CD14-positive monocyte (primary cell): ENCODE measurements around the gene PLEKHM3. TPM values are rescaled to one million over a fixed set of nuclear protein-coding genes. Genes with fewer than 3 reads are reported as not detected.

Source experiments
- DNase-seq, 3 donors: peaks; one replicate each; pipeline ENCODE4 v3.0.0-alpha.2; 2011 to 2022
- H2AFZ ChIP-seq: 2 replicates; pipeline ENCODE4 v1.6.0; 2012; ENCODE audit warnings: mild to moderate bottlenecking, low read depth, low read length, inconsistent platforms; ENCODE audit not compliant: insufficient read depth, poor library complexity, severe bottlenecking
- H3K27ac ChIP-seq, 2 donors: 1 replicate in 1 of 2; 2 replicates in 1 of 2; pipeline ENCODE4 v1.5.1; 2012 to 2013; ENCODE audit warnings: low read length in 2 of 2, control low read depth in 1 of 2, inconsistent platforms in 1 of 2, low read depth in 1 of 2, mild to moderate bottlenecking in 1 of 2
- H3K27me3 ChIP-seq, 2 donors: one replicate each; pipeline versions ENCODE4 v1.6.0 to v1.6.1; 2011 to 2013; ENCODE audit warnings: low read length in 2 of 2; ENCODE audit not compliant: control insufficient read depth in 2 of 2, insufficient read depth in 2 of 2
- H3K36me3 ChIP-seq, 2 donors: replicated peaks in 1 of 2; 1 replicate in 1 of 2; 2 replicates in 1 of 2; pipeline versions ENCODE4 v1.5.1 to v1.6.1; 2012 to 2013; ENCODE audit warnings: low read length in 2 of 2, control low read depth in 1 of 2, inconsistent platforms in 1 of 2, mild to moderate bottlenecking in 1 of 2; ENCODE audit not compliant: insufficient read depth in 2 of 2, control insufficient read depth in 1 of 2
- H3K4me1 ChIP-seq, 2 donors: 1 replicate in 1 of 2; 2 replicates in 1 of 2; pipeline versions ENCODE4 v1.5.1 to v1.6.1; 2012 to 2013; ENCODE audit warnings: low read length in 2 of 2, control low read depth in 1 of 2, inconsistent platforms in 1 of 2, mild to moderate bottlenecking in 1 of 2, moderate library complexity in 1 of 2; ENCODE audit not compliant: insufficient read depth in 2 of 2, control insufficient read depth in 1 of 2
- H3K4me2 ChIP-seq: replicated peaks from 2 replicates; pipeline ENCODE3; 2012; ENCODE audit warnings: low read length, moderate library complexity, mild to moderate bottlenecking; ENCODE audit not compliant: poor library complexity, severe bottlenecking; ENCODE audit errors: extremely low read depth
- H3K4me3 ChIP-seq, 3 experiments: fragments of 200-600 bp in 1 of 3; sonication (generic) in 1 of 3; replicated peaks in 1 of 3; 1 replicate in 2 of 3; 2 replicates in 1 of 3; pipeline ENCODE4 v1.5.1; 2011 to 2013; ENCODE audit warnings: low read length in 3 of 3, mild to moderate bottlenecking in 3 of 3, control low read depth in 2 of 3, low read depth in 2 of 3, inconsistent platforms in 1 of 3, moderate library complexity in 1 of 3
- H3K79me2 ChIP-seq: 2 replicates; pipeline ENCODE4 v1.6.0; 2012; ENCODE audit warnings: mild to moderate bottlenecking, control low read depth, inconsistent platforms, low read length, moderate library complexity; ENCODE audit not compliant: insufficient read depth
- H3K9ac ChIP-seq: 2 replicates; pipeline ENCODE4 v1.6.0; 2017; ENCODE audit warnings: low read length, mild to moderate bottlenecking; ENCODE audit not compliant: insufficient read depth, poor library complexity, severe bottlenecking
- H3K9me3 ChIP-seq, 2 donors: replicated peaks in 1 of 2; 1 replicate in 1 of 2; 2 replicates in 1 of 2; pipeline versions ENCODE4 v1.5.1 to v1.6.1; 2012 to 2013; ENCODE audit warnings: low read length in 2 of 2, control low read depth in 1 of 2; ENCODE audit not compliant: control insufficient read depth in 1 of 2, insufficient read depth in 1 of 2
- H4K20me1 ChIP-seq: 2 replicates; pipeline ENCODE4 v1.6.0; 2012; ENCODE audit warnings: mild to moderate bottlenecking, low read length, control low read depth, moderate library complexity; ENCODE audit not compliant: insufficient read depth
- H3K27ac Mint-ChIP-seq, 7 donors: one replicate each; pipeline ENCODE4 v1.8.0; 2020; ENCODE audit warnings: mild to moderate bottlenecking in 7 of 7, mixed read lengths in 7 of 7, moderate library complexity in 6 of 7, inconsistent platforms in 2 of 7
- H3K27me3 Mint-ChIP-seq, 3 donors: one replicate each; pipeline ENCODE4 v1.8.0; 2021 to 2022; ENCODE audit warnings: low read depth in 3 of 3, mild to moderate bottlenecking in 3 of 3, mixed read lengths in 3 of 3, moderate library complexity in 3 of 3, inconsistent platforms in 1 of 3
- H3K36me3 Mint-ChIP-seq, 2 donors: one replicate each; pipeline ENCODE4 v1.8.0; 2020; ENCODE audit warnings: mixed read lengths in 2 of 2, inconsistent platforms in 1 of 2, mild to moderate bottlenecking in 1 of 2
- H3K4me1 Mint-ChIP-seq: one replicate; pipeline ENCODE4 v1.8.0; 2020; ENCODE audit warnings: mild to moderate bottlenecking, mixed read lengths
- H3K4me3 Mint-ChIP-seq, 2 donors: one replicate each; pipeline ENCODE4 v1.8.0; 2020; ENCODE audit warnings: mild to moderate bottlenecking in 2 of 2, mixed read lengths in 2 of 2, moderate library complexity in 1 of 2
- H3K9me3 Mint-ChIP-seq, 7 donors: one replicate each; pipeline ENCODE4 v1.8.0; 2020 to 2022; ENCODE audit warnings: mixed read lengths in 7 of 7, mild to moderate bottlenecking in 6 of 7, moderate library complexity in 6 of 7, inconsistent platforms in 2 of 7
- CTCF ChIP-seq: fragments of 200-600 bp; IDR thresholded peaks from one replicate; pipeline ENCODE4 v1.8.0; 2022; ENCODE audit warnings: antibody characterized with exemption, mild to moderate bottlenecking
- WGBS: methylation state at CpG from one replicate; pipeline ENCODE4 v1.1.5; 2013; ENCODE audit warnings: missing lambda C conversion rate; ENCODE audit not compliant: insufficient coverage; 5-methylcytosine and 5-hydroxymethylcytosine counted together
- intact Hi-C, 2 donors: fragments of 100-400 bp; cut with micrococcal nuclease; formaldehyde crosslinking; loops; one replicate each; pipeline versions ENCODE4 v1.15.0 to v1.15.1; 2023
- polyA plus RNA-seq, 3 donors: library from polyadenylated mRNA; depleted of rRNA in 1 of 3; unstranded in 2 of 3; stranded (reverse) in 1 of 3; fragments of 300-500 nt in 2 of 3; fragments of >200 nt in 1 of 3; fragmentation: Illumina TruSeq in 2 of 3; gene quantifications; 1 replicate in 2 of 3; 2 replicates in 1 of 3; pipeline ENCODE4 v1.2.3, GENCODE V29; 2012 to 2021

Gene PLEKHM3
- polyA plus RNA-seq, 3 donors = 3.0 to 8.0 (median 3.0) TPM

- H3K79me2 ChIP-seq = no peaks in the 10 kb centered on the region
- H3K27ac ChIP-seq = no peak overlapping the region
- H3K36me3 ChIP-seq = no peaks in the 10 kb centered on the region
- Mint-ChIP-seq H3K4me1 (no peaks in the 10 kb centered on the region), H3K27ac (no peak overlapping the region), H3K4me3 (no peak overlapping the region), H3K27me3 (no peaks in the 10 kb centered on the region), H3K36me3 (peaks cover 0 to 19% of the 10 kb centered on the region in 2 donors), H3K9me3 (no peaks in the 10 kb centered on the region)
- no peaks in the 10 kb centered on the region for H3K9me3 ChIP-seq
- TF ChIP-seq CTCF = no peak
- no peak overlapping the region for H3K4me2 ChIP-seq
- WGBS = no CpG with 5 or more reads among the region's 1 CpG
- intact Hi-C loops = no loop called here
- H2AFZ ChIP-seq = no peak overlapping the region
- H3K4me1 ChIP-seq = no peaks in the 10 kb centered on the region
- no peak for DNase-seq
- no peak overlapping the region for H3K9ac ChIP-seq
- no peak overlapping the region for H3K4me3 ChIP-seq
- no peaks in the 10 kb centered on the region for H4K20me1 ChIP-seq
- H3K27me3 ChIP-seq = no peaks in the 10 kb centered on the region
Observed at GRCh38 chr2:207839028-207839427, 186.3 kb downstream of the PLEKHM3 start.

- Mint-ChIP-seq H3K27ac (no peak overlapping the region), H3K27me3 (no peaks in the 10 kb centered on the region), H3K9me3 (no peaks in the 10 kb centered on the region), H3K36me3 (peaks cover 2 to 16% of the 10 kb centered on the region in 2 donors), H3K4me3 (no peak overlapping the region), H3K4me1 (no peaks in the 10 kb centered on the region)
- no peak for TF ChIP-seq CTCF
- H3K79me2 ChIP-seq = no peaks in the 10 kb centered on the region
- 97% methylated on average over 3 of the region's 7 CpGs for WGBS
- H2AFZ ChIP-seq = no peak overlapping the region
- no peaks in the 10 kb centered on the region for H4K20me1 ChIP-seq
- H3K9ac ChIP-seq = no peak overlapping the region
- H3K4me1 ChIP-seq = no peaks in the 10 kb centered on the region
- no peak for DNase-seq
- no peaks in the 10 kb centered on the region for H3K9me3 ChIP-seq
- H3K27ac ChIP-seq = no peak overlapping the region
- no peak overlapping the region for H3K4me2 ChIP-seq
- intact Hi-C loops = no loop called here
- H3K27me3 ChIP-seq = no peaks in the 10 kb centered on the region
- no peaks in the 10 kb centered on the region for H3K36me3 ChIP-seq
- H3K4me3 ChIP-seq = no peak overlapping the region
Observed at GRCh38 chr2:207836521-207837133, 188.7 kb downstream of the PLEKHM3 start.
